Measurements from ENCODE around the gene RNPC3. TPM values are rescaled to one million over a fixed set of nuclear protein-coding genes. Genes with fewer than 3 reads are reported as not detected.

The RNPC3 gene
- total and polyA plus RNA-seq, 9 of the 15 experiments (the other 6 are each of a cell fraction or from before 2014, with no cell fraction given) = 5.4 to 31.4 (median 17.1) TPM

GRCh38 chr1:103523346-103523745 is 2.2 kb upstream of the RNPC3 start:
- H3K9me3 ChIP-seq (replicated peaks; ENCODE audit: control insufficient read depth, insufficient read depth, low read depth, low read length) = no peaks in the 10 kb centered on the region
- peaks cover 0 to 6% of the 10 kb centered on the region in 2 experiments; a peak in 2 of 5 replicates for H3K4me1 ChIP-seq (replicated peaks in 1 of 2; ENCODE audit: control insufficient read depth in 2 of 2, insufficient read depth in 2 of 2, low read length in 2 of 2)
- WGBS (ENCODE audit: insufficient coverage, low coverage, missing lambda C conversion rate) = 37% methylated on average over 3 of the region's 3 CpGs
- no peaks in the 10 kb centered on the region for H3K27me3 ChIP-seq (ENCODE audit: control insufficient read depth in 2 of 2, insufficient read depth in 2 of 2, low read length in 2 of 2)
- no peak for FAIRE-seq
- no peak overlapping the region for H2AFZ ChIP-seq (ENCODE audit: low read depth, low read length)
- ChIA-PET CTCF (ENCODE audit: low intra/inter-chr PET ratio) (no interaction called here), POLR2A (no interaction called here)
- H3K27ac ChIP-seq (ENCODE audit: extremely low read depth, low read depth, low read length) = no peak overlapping the region
- H3K79me2 ChIP-seq (ENCODE audit: control insufficient read depth, insufficient read depth, low read length) = peaks cover 25% of the 10 kb centered on the region
- H3K4me3 ChIP-seq = no peak overlapping the region
- ATAC-seq = no peak
- DNase-seq (ENCODE audit: extremely low read depth in 1 of 4, low spot score in 3 of 4) = no peak
- H3K4me2 ChIP-seq (ENCODE audit: insufficient read depth, low read length) = no peak overlapping the region
- no peaks in the 10 kb centered on the region for H3K9me1 ChIP-seq (ENCODE audit: control insufficient read depth, insufficient read depth, low read length)
- intact Hi-C loops (cut with micrococcal nuclease) (no loop called here), in situ Hi-C loops (cut with MboI) (no loop called here)
- TF ChIP-seq RBBP5 (IDR thresholded peaks at IDR 0.05; ENCODE audit: borderline replicate concordance, insufficient read depth, low read length, poor library complexity, severe bottlenecking) (no peak), ZNF830 (CRISPR knock-in tag; IDR thresholded peaks at IDR 0.05) (no peak), NFYB (IDR thresholded peaks at IDR 0.05; ENCODE audit: extremely low read depth, insufficient read length) (no peak), EP400 (IDR thresholded peaks at IDR 0.05) (no peak), GATAD2A (IDR thresholded peaks at IDR 0.05) (no peak), MED1 (CRISPR knock-in tag; IDR thresholded peaks at IDR 0.05; ENCODE audit: borderline replicate concordance) (no peak), MLX (CRISPR knock-in tag; conservative IDR thresholded peaks at IDR 0.05) (no peak)
- TF ChIP-seq, protein P1, sequence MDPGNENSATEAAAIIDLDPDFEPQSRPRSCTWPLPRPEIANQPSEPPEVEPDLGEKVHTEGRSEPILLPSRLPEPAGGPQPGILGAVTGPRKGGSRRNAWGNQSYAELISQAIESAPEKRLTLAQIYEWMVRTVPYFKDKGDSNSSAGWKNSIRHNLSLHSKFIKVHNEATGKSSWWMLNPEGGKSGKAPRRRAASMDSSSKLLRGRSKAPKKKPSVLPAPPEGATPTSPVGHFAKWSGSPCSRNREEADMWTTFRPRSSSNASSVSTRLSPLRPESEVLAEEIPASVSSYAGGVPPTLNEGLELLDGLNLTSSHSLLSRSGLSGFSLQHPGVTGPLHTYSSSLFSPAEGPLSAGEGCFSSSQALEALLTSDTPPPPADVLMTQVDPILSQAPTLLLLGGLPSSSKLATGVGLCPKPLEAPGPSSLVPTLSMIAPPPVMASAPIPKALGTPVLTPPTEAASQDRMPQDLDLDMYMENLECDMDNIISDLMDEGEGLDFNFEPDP (CRISPR knock-in tag; IDR thresholded peaks at IDR 0.05) = no peak
- H3K36me3 ChIP-seq (ENCODE audit: control insufficient read depth, insufficient read depth, low read length) = peaks cover 10% of the 10 kb centered on the region; the same call in 2 of the 3 replicates
- no peak overlapping the region for H3K9ac ChIP-seq (ENCODE audit: insufficient read depth in 1 of 2, low read depth in 2 of 2, low read length in 2 of 2)
- BruUV-seq (replicated peaks) = no TSS peak
- H4K20me1 ChIP-seq (replicated peaks; ENCODE audit: control insufficient read depth, insufficient read depth, low read length) = no peaks in the 10 kb centered on the region
